DMS 273 (cell line): ENCODE data around the gene GPR137B.
"Not testable (repeated sequence)": the region's sequence is repeated elsewhere in the genome, so short reads cannot be mapped to it uniquely, and the experiment has no call there.

ENCODE experiments used
- DNase-seq: peaks from one replicate; lab custom pipeline; 2025; ENCODE audit not compliant: unreplicated experiment; lab: John Stamatoyannopoulos, UW

The GPR137B gene

DNA sequence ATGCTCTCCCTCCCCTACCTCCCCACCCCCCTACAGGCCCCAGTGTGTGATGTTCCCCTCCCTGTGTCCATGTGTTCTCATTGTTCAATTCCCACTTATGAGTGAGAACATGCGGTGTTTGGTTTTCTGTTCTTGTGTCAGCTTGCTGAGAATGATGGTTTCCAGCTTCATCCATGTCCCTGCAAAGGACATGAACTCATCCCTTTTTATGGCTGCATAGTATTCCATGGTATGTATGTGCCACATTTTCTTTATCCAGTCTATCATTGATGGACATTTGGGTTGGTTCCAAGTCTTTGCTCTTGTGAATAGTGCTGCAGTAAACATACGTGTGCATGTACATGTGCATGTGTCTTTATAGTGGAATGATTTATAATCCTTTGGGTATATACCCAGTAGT is 44.1 kb downstream of the GPR137B start:
- not testable (repeated sequence) for DNase-seq

DNA sequence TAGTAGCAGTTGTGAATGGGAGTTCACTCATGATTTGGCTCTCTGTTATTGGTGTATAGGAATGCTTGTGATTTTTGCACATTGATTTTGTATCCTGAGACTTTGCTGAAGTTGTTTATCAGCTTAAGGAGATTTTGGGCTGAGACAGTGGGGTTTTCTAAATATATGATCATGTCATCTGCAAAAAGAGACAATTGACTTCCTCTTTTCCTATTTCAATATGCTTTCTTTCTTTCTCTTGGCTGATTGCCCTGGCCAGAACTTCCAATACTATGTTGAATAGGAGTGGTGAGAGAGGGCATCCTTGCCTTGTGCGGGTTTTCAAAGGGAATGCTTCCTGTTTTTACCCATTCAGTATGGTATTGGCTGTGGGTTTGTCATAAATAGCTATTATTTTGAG is 45.7 kb downstream of the GPR137B start:
- DNase-seq, result not testable (repeated sequence)

DNA sequence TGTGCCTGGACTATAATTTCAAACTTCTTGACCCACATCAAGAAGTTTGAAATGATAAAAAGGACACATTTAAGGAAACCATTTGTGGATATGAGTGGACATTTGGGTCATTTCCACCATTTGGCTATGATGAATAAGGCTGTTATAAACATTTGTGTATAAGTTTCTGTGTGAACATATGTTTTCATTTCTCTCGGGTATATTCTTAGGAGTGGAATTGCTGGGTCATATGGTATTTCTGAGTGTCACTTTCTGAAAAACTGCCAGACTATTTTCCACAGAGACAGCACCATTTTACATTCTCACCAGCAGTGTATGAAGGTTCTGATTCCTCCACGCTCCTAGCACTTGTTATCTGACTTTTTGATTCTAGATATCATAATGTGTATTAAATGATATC is 50.8 kb downstream of the GPR137B start:
- no peak for DNase-seq

DNA sequence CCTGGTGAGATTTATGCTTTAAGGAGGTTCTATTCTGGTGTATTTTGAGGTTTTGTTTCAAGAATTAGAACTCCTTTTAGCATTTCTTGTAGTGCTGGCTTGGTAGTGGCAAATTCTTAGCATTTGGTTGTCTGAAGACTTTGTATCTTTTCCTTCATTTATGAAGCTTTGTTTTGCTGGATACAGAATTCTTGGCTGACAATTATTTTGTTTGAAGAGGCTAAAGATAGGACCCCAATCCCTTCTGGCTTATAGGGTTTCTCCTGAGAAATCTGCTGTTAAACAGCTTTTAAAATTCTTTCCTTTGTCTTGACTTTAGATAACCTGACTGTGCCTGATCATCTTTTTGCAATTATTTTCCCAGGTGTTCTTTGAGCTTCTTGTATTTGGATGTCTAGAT is 58.6 kb downstream of the GPR137B start:
- DNase-seq, result no peak

DNA sequence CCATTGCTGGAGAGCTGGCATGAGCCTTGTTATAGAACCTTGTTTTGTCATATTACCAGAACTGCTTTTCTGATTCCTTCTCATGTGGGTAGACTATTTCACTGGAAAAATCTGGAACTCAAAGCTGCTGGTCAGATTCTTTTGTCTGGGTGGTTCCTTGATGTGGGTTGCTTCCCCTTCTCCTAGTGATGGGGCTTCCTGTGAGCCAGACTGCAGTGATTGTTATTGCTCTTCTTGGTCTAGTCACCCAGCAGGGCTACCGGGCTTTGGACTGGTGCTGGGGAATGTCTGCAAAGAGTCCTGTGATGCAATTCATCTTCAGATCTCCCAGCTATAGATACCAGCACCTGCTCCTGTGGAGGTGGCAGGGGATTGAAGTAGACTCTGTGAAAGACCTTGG is 59.4 kb downstream of the GPR137B start:
- DNase-seq, result no peak

DNA sequence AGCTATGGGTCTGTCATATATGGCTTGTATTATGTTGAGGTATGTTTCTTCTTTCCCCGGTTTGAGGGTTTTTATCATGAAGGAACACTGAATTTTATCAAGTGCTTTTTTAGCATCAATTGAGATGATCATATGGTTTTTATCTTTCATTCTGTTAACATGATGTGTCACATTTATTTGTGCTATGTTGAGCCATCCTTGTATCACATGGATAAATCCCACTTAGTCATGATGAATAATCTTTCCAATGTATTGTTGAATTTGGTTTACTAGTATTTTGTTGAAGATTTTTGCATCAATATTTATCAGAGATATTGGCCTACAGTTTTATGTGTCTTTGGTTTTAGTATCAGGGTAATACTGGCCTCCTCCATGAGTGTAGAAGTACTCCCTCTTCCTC is 61.7 kb downstream of the GPR137B start:
- DNase-seq, result no peak

DNA sequence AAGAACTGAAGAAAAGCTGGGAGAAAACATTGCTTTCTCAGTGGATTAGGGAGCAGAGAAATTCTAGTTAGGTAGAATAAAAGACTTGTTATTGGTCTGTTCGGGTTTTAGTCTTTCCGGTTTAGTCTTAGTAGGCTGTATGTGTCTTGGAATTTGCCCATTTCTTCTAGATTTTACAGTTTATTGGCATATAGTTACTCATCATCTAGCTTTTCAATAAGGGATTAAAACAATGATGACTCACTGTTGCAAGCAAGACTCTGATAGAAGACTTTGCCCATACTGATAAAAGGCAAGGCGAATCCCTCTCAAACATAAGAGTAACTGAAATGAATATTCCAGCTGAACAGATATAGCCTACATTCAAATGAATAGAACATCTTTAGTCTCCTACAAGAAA is 62.3 kb downstream of the GPR137B start:
- DNase-seq, result no peak

DNA sequence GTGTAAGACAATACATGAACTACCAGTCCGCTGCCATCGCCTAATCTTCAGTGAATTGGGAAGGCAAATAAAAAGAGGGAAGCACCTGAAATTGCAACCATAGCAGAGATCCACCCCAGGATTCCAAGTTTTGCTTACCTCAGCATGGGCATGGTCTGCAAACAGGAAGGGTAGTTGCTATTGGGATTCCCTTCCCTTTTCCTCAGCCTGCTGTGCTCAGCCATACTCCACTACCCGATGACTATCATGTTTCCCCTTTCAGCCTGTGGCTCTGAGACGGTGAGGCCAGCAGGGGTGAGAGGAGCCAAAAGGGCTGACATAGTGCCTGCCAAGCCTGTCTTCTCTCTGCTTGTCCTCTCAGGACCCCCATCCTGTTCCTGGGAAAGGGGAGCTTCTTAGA is 64.2 kb downstream of the GPR137B start:
- peak; percentile 3 for DNase-seq

DNA sequence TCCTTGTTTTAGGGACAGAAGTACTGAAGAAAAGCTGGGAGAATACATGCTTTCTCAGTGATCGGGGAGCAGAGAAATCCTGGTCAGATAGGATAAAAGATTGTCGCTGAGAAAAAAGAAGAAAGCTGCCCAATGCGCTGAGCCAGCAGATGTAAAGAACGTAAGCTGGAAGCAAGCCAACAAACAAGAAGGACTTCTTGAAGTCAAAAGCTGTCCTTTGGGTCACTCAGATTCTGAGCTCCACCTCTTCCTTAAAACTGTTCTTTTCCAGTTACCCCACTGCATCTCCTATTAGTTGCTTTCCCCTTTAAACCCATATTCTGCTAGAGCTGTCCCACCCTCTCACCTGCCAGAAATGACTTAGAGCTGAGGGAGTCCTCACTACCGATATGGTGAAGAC is 64.8 kb downstream of the GPR137B start:
- no peak for DNase-seq

DNA sequence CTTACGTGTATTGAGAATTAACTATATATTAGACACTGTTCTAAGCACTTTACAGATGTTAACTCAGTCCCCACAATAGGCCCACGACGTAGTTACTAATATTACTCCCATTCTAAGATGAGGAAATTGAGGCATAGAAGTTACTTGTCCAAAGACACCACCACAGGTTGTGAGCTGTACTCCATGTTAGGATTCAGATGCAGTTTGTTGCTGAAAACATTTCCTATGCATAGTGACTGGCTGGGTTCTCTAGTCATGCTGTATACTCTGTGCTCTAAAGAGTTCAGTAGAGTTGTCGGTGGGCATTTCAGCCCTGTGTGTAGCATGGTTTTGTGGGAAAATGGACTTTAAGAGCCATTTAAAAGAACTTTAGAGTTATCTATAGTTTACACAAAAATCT is 65.2 kb downstream of the GPR137B start:
- no peak for DNase-seq

DNA sequence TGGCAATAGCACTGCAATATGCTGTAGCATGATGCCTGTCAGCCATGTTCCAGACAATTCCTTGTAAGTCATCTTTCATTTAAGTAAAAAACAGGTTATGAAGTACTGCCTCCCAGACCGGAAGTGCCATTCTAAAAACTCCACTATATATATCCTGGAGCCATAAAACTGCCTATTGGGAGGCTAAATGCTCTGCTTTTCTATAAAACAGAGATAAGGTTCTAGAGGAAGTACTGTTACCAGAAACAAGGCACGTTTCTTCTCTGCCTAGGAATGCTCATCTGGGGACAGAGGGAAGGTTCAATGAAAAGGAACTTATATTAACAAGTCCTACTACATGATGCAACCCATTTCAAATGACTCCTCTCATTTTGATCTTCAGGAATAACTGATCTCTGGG is 66.8 kb downstream of the GPR137B start:
- no peak for DNase-seq

DNA sequence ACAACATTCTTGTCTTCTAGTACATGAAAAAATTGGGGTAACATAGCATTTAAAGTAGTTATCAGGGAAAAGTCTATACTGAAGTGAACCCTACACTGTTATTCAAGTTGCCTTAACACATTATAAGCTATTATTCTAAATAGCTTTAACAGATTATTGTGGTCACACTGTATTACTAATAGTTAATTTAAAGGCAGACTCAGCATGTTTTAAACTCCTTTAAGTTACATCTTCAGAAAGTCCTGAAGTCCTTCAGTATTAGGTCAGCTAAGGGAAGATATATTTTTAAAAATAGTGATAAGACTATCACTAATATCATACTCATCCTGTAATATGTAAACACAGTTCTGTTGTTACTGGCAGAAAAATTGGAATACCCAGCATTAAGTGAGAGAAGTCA is 67.4 kb downstream of the GPR137B start:
- no peak for DNase-seq

DNA sequence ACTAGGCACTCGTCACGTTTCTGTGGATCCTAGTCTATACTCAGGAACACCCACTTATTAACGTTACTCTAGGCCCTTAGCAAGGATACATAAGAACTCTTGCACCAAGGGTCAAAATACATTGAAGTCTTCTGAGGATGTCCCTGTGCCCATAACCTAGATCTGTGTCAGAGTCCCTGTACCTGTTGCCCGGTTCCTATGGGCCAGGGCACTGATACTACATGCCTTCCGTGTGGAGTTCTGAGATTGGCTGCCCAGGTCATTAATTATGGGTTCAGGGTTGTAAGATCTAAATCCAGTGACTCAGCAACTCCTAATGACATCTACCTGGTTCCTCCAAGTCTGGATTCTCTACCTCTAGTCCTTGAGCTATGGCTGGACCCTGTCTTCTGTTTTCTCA is 69.5 kb downstream of the GPR137B start:
- DNase-seq, result no peak

DNA sequence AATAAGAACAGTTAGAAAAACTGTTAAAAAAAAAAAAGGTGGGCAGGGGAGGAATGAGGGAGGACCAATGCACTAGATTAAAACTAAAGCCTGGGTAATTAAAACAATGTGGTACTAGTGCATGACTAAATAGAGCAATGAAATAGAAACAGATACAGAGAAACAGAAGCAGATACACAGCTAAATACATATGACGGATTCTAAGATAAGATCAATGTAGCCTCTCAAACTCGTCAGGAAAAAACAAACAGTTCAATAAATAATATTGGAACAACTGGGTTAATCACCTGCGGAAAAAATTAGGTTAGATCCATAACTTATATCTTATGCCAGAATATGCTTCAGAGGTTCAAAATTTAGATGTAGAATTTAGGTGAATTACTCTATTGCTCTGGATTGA is 71.2 kb downstream of the GPR137B start:
- DNase-seq, result no peak

DNA sequence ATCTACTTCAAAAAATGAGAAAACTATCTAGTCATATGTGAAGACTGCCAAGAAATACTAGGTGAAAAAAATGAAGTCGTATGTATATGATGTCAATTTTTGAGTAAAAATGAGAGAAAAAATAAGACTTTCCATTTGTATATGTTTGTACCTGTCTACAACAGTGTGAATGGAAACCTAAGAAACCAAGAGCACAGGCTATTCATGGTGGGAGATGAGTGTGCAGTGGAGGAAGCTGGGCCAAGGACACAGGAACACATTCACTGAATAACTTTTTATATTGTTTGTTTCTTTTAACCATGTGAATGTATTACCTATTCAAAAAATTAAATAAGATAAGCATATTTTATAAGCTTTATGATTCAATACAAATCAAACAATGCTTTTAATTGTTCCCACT is 72.4 kb downstream of the GPR137B start:
- DNase-seq, result no peak

DNA sequence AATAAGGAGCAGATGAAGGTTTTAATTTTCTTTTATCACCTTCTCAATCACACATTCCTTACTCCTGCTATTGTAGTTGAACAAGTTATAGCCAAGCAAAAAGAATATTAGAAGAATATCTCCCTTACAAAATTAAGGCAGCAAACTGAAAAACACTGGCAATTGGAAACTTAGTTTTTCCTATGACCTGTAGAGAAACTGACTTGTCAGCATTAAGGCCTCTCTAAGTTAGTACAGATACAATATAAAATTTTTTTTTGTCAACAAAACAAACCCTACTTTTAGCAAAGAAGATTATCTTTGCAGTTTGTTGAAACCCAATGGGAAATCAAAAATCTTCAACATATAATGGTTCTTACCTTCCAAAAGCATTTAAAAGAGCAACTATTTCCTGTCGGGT is 78.1 kb downstream of the GPR137B start:
- DNase-seq, result no peak

DNA sequence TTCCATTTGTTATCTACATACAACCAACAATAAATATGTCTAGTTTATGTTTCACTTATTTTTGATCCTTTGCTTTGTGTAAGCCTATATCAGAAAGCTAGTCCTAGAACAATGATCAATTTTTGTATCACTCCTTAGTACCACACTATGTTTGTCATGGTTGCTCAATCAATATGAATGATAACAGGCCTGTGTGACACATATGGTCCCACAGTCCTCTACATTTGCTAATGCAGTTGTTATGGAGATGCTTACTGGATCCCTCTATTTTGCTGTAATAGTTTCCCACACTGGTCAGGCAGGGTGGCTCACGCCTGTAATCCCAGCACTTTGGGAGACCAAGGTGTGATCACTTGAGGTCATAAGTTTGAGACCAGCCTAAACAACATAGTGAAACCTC is 80.3 kb downstream of the GPR137B start:
- DNase-seq, result no peak

DNA sequence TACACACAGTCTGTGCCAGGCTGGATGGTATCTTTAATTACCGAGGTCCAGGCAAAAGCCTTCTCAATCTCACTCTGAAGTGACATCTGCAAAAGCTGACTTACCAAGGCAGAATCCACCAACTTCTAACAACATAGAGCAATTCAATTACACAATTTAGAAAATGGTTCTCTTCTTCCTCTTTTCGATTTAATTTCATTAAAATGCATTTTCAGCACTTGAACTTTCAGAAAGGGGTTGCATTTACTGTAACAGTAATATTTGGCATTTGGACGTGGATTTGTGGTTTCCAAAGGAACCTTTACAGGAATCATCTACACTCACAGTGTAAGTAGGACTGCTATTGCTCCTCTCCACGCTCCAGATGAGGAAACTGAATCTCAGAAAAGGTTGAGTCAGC is 86.1 kb downstream of the GPR137B start:
- no peak for DNase-seq

DNA sequence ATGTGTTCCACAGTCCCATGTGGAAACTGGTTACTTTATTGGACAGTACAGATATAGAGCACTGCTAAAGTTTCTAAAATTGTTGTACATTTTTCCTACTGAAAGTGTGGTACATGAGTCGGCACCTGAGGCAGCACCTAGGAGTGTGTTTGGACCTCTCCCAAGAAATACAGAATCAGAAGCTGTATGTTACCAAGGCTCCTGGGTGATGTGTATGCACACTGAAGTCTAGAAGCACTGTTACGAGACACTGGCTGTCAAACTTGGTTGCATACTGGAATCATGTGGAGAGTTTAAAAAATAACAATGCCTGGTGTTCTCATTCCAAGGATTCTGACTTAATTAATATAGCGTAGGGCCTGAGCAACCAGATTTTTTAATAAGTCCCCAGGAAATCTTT is 92.8 kb downstream of the GPR137B start:
- no peak for DNase-seq

DNA sequence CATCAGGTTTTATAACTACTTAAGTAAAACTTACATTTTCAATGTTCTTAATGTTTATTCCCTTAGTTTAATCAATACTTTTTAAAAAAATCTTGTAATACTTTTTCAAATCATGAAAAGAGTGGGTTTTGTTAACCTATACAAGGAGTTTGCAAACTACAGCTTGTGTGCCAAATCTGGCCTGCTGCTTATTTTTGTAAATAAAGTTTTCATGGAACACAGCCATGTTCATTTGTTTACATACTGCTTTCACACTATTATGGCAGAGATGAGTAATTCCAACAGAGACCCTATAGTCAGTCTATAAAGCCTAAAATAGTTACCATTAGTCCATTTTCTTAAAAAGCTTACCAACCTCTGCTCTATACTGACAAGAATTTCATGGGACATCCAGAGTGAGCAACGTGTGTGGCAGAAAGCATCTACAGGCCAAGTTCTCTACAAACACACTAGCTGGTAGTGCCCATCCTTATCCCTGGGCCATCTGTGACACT is 96.8 kb downstream of the GPR137B start:
- no peak for DNase-seq

DNA sequence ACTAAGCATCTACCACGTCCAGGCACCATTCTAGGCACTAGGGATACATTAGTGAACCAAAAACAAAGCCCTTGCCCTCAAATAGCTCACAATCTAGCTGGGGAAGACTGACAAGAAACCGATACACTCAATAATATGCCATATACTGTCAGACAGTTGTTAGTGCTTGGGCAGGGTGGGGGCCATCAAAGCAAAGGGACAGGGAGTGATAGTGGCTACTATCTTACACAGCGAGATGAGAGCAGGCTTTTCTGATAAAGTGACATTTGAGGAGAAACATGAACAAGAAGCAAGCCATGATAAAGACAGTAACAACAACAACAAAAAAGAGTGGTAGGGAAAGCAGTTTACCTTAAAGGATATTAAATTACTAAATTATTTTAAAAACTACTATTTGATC is 98.3 kb downstream of the GPR137B start:
- DNase-seq, result no peak

DNA sequence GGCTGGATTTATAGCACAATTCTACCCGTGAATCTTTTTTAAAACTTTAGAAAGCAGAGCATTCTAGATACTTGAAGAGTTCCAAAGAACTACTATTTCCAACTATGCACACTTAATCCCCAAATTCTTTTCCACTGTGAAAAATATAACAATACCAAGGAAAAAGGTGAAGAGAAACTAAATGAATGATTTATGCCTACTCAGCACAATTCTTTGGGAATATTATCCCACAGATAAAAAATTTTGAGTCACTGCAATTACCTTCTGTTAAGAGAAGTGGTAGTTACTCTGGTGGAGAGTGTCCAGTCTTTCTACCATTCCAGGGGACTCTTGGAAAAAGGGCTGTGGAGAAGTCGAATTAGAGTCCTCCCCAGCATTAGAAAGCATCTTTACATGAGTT is 100.2 kb downstream of the GPR137B start:
- no peak for DNase-seq

DNA sequence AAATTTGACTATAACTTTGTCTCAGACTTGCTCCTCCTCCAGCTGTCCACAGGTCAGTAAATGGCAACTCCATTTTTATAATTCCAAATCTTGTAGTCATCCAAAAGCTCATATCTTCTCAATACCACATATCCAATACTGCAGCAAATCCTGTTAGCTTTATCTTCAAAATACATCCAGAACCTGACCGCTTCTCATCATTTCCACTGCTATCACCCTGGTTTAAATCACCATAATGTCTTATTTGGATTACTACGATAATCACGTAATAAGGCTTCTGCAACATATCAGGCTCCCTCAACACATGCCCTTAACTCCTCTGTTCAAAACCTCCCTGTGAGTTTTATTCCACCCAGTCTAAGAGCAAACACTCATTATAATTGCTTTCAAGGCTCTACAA is 104.9 kb downstream of the GPR137B start:
- no peak for DNase-seq

DNA sequence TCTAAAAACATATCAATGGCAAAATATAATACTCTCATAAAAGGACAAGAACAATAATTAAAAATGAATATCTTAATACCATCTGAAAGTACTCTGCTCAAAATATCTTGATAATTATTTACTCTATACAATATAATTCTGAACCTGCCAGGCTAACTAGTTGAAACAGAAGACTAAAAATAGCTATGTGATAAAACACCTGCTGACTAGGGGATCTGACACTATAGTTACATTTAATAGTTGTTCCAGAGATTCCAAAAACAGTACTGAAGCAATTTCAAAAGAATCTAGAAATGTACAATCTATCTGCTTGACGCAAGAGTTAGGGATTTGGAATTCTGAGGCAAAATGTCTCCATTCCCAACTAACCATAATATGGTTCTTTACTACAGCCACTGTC is 109.2 kb downstream of the GPR137B start:
- no peak for DNase-seq
